HUES6 (cell line): Measurements from ENCODE around the gene TMEM204.

ENCODE experiments used
- H3K27ac ChIP-seq: 2 replicates; pipeline ENCODE4 v1.7.0; 2013; ENCODE audit warnings: low read depth, mild to moderate bottlenecking, low read length, inconsistent platforms
- H3K27me3 ChIP-seq: 2 replicates; pipeline ENCODE4 v1.6.1; 2013; ENCODE audit warnings: low read length; ENCODE audit not compliant: control insufficient read depth, insufficient read depth
- H3K36me3 ChIP-seq: 2 replicates; pipeline ENCODE4 v1.6.1; 2013; ENCODE audit warnings: low read length; ENCODE audit not compliant: control insufficient read depth, insufficient read depth
- H3K4me1 ChIP-seq: 2 replicates; pipeline ENCODE4 v1.6.1; 2013; ENCODE audit warnings: low read length; ENCODE audit not compliant: control insufficient read depth, insufficient read depth
- H3K4me3 ChIP-seq: 2 replicates; pipeline ENCODE4 v1.5.1; 2013; ENCODE audit warnings: low read depth, low read length
- H3K9ac ChIP-seq: one replicate; pipeline ENCODE4 v1.6.1; 2013; ENCODE audit warnings: mild to moderate bottlenecking, low read length
- H3K9me3 ChIP-seq: 2 replicates; pipeline ENCODE4 v1.6.1; 2013; ENCODE audit warnings: low read depth, low read length; ENCODE audit not compliant: control insufficient read depth, insufficient read depth

The TMEM204 gene

GRCh38 chr16:1564325-1564724, 30.9 kb downstream of the TMEM204 start:
- H3K9me3 ChIP-seq: no peaks in the 10 kb centered on the region
- H3K36me3 ChIP-seq: peaks cover 33% of the 10 kb centered on the region
- no peak overlapping the region for H3K4me3 ChIP-seq
- H3K9ac ChIP-seq: no peak overlapping the region
- H3K27ac ChIP-seq: no peak overlapping the region
- H3K27me3 ChIP-seq: no peaks in the 10 kb centered on the region
- no peaks in the 10 kb centered on the region for H3K4me1 ChIP-seq

DNA sequence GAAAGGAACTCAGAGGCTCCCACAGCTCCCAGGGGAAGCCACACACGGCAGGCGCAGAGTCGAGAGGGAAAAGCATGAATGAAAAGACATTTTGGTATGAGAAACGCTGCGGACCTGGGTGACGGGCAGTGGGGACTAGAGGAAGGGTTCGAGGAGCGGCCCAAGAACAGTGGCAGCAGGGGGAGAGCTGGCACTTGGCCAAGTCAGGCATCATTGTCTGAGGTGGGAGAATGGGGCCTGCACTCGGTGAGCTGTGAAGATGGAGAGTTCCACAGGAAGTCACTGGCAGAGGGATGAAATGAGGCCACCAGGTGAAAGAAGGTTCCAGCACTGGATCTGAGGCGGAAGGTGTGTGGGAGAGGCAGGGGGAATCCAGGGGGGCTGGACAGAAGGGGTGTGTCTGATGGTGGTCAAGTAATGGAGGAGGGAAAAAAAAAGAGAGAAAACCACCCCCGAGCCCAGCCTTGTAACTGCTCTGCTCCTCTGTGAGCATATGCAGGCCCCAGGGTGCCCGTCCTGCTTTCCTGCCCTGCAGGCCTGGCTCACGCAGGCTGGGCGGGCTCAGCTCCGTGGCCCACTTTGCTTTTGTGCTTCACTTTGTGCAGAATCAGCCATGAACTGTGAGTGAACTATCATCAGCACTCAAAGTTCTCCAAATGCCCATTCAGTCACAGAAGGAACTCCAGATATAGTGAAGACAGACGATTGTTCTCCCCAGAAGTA, 31.8 kb downstream of the TMEM204 start:
- no peaks in the 10 kb centered on the region for H3K9me3 ChIP-seq
- H3K27me3 ChIP-seq: no peaks in the 10 kb centered on the region
- no peak overlapping the region for H3K4me3 ChIP-seq
- no peaks in the 10 kb centered on the region for H3K4me1 ChIP-seq
- H3K27ac ChIP-seq: no peak overlapping the region
- H3K9ac ChIP-seq: no peak overlapping the region
- peaks cover 28% of the 10 kb centered on the region for H3K36me3 ChIP-seq

DNA sequence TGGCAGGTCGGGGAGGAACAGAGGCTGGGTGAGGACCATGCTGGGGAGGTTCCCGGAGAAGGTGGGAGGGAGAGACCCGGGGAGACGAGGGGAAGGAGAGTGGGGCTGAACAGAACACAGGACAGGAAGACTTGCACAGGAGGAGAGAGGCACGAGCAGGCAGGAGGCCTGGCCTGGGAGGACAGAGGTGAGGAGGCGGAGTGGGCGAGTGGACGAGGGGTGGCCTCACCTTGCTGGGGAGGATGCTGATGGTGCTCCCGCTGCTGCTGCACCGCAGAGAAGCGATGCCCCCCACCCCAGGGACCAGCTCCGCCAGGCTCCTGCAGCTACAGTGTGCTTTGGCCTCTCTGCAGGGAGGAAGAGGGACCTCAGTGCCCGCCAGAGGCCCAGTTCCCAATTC, 34.5 kb downstream of the TMEM204 start:
- Histone ChIP-seq H3K9ac (no peak overlapping the region), H3K27me3 (no peaks in the 10 kb centered on the region), H3K36me3 (peaks cover 14% of the 10 kb centered on the region), H3K4me3 (no peak overlapping the region), H3K4me1 (no peaks in the 10 kb centered on the region), H3K27ac (no peak overlapping the region), H3K9me3 (no peaks in the 10 kb centered on the region)

- Histone ChIP-seq H3K36me3 (peaks cover 13% of the 10 kb centered on the region; the same call in 1 of the 2 replicates), H3K27me3 (no peaks in the 10 kb centered on the region), H3K9me3 (no peaks in the 10 kb centered on the region), H3K27ac (no peak overlapping the region), H3K9ac (no peak overlapping the region), H3K4me1 (no peaks in the 10 kb centered on the region), H3K4me3 (no peak overlapping the region)
Observed at GRCh38 chr16:1571012-1571671, 37.7 kb downstream of the TMEM204 start.

DNA sequence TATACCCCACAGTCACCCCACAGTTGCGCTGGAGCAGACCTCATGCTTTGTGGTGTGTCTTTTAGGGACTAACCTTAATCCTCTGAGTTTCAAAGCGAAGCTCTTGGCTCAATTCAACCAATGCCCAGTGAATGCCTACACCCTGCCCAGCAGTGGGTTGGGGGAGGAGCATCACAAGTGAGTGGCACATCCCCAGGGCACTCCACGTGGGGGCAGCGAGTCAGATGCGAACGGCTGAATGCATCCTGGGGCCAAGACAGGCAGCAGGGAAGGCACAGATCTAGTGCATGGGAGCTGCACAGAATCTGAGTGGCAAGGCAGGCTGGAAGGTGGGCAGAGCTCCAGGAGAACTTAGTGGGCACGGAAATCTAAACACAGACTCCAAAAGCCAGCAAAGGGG, 39.2 kb downstream of the TMEM204 start:
- Histone ChIP-seq H3K9ac (no peak overlapping the region), H3K27me3 (no peaks in the 10 kb centered on the region), H3K36me3 (peaks cover 16% of the 10 kb centered on the region; the same call in 1 of the 2 replicates), H3K9me3 (no peaks in the 10 kb centered on the region), H3K27ac (no peak overlapping the region), H3K4me3 (no peak overlapping the region), H3K4me1 (no peaks in the 10 kb centered on the region)

GRCh38 chr16:1573301-1573700, 39.8 kb downstream of the TMEM204 start:
- H3K4me1 ChIP-seq: no peaks in the 10 kb centered on the region
- H3K27me3 ChIP-seq: no peaks in the 10 kb centered on the region
- H3K4me3 ChIP-seq: no peak overlapping the region
- H3K27ac ChIP-seq: no peak overlapping the region
- H3K36me3 ChIP-seq: peaks cover 22% of the 10 kb centered on the region
- H3K9ac ChIP-seq: no peak overlapping the region
- no peaks in the 10 kb centered on the region for H3K9me3 ChIP-seq

- Histone ChIP-seq H3K9ac (no peak overlapping the region), H3K27me3 (no peaks in the 10 kb centered on the region), H3K27ac (no peak overlapping the region), H3K4me1 (no peaks in the 10 kb centered on the region), H3K36me3 (peaks cover 34% of the 10 kb centered on the region), H3K9me3 (no peaks in the 10 kb centered on the region), H3K4me3 (no peak overlapping the region)
Observed at GRCh38 chr16:1575578-1575977, 42.1 kb downstream of the TMEM204 start.

DNA sequence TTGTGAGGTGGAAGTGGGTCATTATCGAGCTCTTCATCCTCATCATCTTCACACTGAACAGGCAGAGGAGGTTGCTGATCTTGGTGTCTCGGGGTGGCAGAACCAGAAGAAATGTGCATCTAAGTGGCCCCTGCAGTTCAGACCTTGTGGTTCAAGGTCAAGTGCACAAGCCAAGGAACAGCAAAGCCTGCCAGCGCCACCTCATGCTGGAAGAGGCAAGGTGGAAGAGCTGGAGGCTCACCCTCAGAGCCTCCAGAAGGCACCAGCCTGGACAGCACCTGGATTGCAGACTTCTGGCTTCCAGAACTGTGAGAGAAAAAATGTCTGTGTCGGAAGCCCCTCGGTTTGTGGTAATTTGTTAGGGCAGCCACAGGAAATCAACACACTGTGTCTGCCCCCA, 45.7 kb downstream of the TMEM204 start:
- Histone ChIP-seq H3K27ac (no peak overlapping the region), H3K36me3 (peaks cover 49% of the 10 kb centered on the region), H3K9me3 (no peaks in the 10 kb centered on the region), H3K4me1 (no peaks in the 10 kb centered on the region), H3K27me3 (no peaks in the 10 kb centered on the region), H3K9ac (no peak overlapping the region), H3K4me3 (no peak overlapping the region)

GRCh38 chr16:1580256-1580655, 46.8 kb downstream of the TMEM204 start:
- H3K27me3 ChIP-seq: no peaks in the 10 kb centered on the region
- no peak overlapping the region for H3K9ac ChIP-seq
- peaks cover 51% of the 10 kb centered on the region for H3K36me3 ChIP-seq
- H3K9me3 ChIP-seq: no peaks in the 10 kb centered on the region
- no peaks in the 10 kb centered on the region for H3K4me1 ChIP-seq
- no peak overlapping the region for H3K27ac ChIP-seq
- no peak overlapping the region for H3K4me3 ChIP-seq

DNA sequence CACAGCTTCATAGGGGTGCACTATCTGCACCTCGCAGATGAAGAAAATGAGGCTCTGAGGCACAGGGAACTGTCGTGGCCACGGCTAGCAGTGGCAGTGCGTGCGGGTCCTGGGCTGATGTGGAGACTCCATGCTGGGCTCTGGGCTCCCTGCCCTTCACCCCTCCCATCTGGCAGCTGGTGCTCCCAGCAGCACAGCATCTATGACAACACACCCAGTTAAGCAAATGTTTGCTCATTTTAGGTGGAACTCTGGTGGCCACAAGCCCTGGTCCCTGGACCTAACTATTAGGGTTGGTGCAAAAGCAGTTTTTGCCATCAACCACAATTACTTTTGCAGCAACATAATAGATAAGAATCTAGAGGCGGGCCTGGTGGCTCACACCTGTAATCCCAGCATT, 47.5 kb downstream of the TMEM204 start:
- H3K9ac ChIP-seq: no peak overlapping the region
- H3K4me1 ChIP-seq: no peaks in the 10 kb centered on the region
- no peaks in the 10 kb centered on the region for H3K27me3 ChIP-seq
- peaks cover 53% of the 10 kb centered on the region for H3K36me3 ChIP-seq
- no peak overlapping the region for H3K27ac ChIP-seq
- H3K4me3 ChIP-seq: no peak overlapping the region
- H3K9me3 ChIP-seq: no peaks in the 10 kb centered on the region

DNA sequence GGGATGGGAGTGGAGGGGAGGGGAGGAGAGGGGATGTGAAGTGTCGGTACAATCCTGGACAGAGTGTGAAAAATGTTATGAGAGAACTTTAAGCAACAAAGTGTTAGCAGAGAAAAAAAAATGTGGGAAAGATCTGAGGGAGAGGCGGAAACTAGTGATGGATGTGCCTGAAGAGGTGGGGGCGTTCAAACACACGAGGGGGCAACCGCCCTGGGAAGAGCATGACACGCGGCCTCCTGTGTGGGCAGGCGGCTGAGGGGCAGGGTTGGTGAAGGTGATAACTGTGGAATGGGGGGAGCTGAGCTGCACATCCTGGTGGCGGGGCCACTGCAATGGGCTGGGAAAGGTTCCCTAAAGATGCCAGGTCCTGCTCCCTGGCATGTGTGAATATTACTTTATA, 48.3 kb downstream of the TMEM204 start:
- Histone ChIP-seq H3K36me3 (peaks cover 58% of the 10 kb centered on the region), H3K27ac (no peak overlapping the region), H3K27me3 (no peaks in the 10 kb centered on the region), H3K4me1 (no peaks in the 10 kb centered on the region), H3K9me3 (no peaks in the 10 kb centered on the region), H3K9ac (no peak overlapping the region), H3K4me3 (no peak overlapping the region)
